NAMALWA (cell line): ENCODE data around the gene CLNK.
A peak's percentile ranks its signal among the peaks of the same experiment; 100 is the strongest.
"Not testable (repeated sequence)": the region's sequence is repeated elsewhere in the genome, so short reads cannot be mapped to it uniquely, and the experiment has no call there.

Experiments used
- DNase-seq: peaks from one replicate; pipeline ENCODE4 v3.0.0-alpha.2; 2015; ENCODE audit warnings: low spot score

Gene CLNK

GRCh38 chr4:10661047-10661446, 23.5 kb downstream of the CLNK start:
- no peak for DNase-seq

GRCh38 chr4:10659251-10659650, 25.3 kb downstream of the CLNK start:
- no peak for DNase-seq

- no peak for DNase-seq
Observed at GRCh38 chr4:10656988-10657387, 27.6 kb downstream of the CLNK start.

- no peak for DNase-seq
Observed at GRCh38 chr4:10656420-10656819, 28.1 kb downstream of the CLNK start.

GRCh38 chr4:10655968-10656367, 28.6 kb downstream of the CLNK start:
- DNase-seq = no peak

- no peak for DNase-seq
Observed at GRCh38 chr4:10648479-10648878, 36.1 kb downstream of the CLNK start.

GRCh38 chr4:10647846-10648245, 36.7 kb downstream of the CLNK start:
- no peak for DNase-seq

- DNase-seq = no peak
Observed at GRCh38 chr4:10643600-10644425, 40.8 kb downstream of the CLNK start.

GRCh38 chr4:10640561-10641201, 43.9 kb downstream of the CLNK start:
- DNase-seq = no peak

GRCh38 chr4:10639664-10640063, 44.9 kb downstream of the CLNK start:
- DNase-seq = no peak

- DNase-seq = no peak
Observed at GRCh38 chr4:10639100-10639499, 45.5 kb downstream of the CLNK start.

- no peak for DNase-seq
Observed at GRCh38 chr4:10635091-10635490, 49.5 kb downstream of the CLNK start.

- no peak for DNase-seq
Observed at GRCh38 chr4:10629394-10629793, 55.2 kb downstream of the CLNK start.

GRCh38 chr4:10625131-10625530, 59.4 kb downstream of the CLNK start:
- no peak for DNase-seq

- DNase-seq = no peak
Observed at GRCh38 chr4:10623862-10624261, 60.7 kb downstream of the CLNK start.

- DNase-seq = no peak
Observed at GRCh38 chr4:10623241-10623640, 61.3 kb downstream of the CLNK start.

- peak; percentile 34 for DNase-seq
Observed at GRCh38 chr4:10622728-10623127, 61.8 kb downstream of the CLNK start.

GRCh38 chr4:10620935-10621488, 63.6 kb downstream of the CLNK start:
- DNase-seq = no peak

GRCh38 chr4:10619855-10620254, 64.7 kb downstream of the CLNK start:
- DNase-seq = no peak

GRCh38 chr4:10619220-10619619, 65.3 kb downstream of the CLNK start:
- DNase-seq = no peak

GRCh38 chr4:10614926-10615325, 69.6 kb downstream of the CLNK start:
- DNase-seq = not testable (repeated sequence)

- no peak for DNase-seq
Observed at GRCh38 chr4:10613926-10614478, 70.6 kb downstream of the CLNK start.

GRCh38 chr4:10612476-10612875, 72.1 kb downstream of the CLNK start:
- DNase-seq = no peak
